GM12892 (cell line): ENCODE data around the gene PHOSPHO2.

Source experiments
- POLR2A ChIP-seq: IDR thresholded peaks from 2 replicates; pipeline ENCODE4 v1.6.1; 2011; ENCODE audit warnings: low read depth, low read length, control low read depth
- POLR2AphosphoS5 ChIP-seq: IDR thresholded peaks from 2 replicates; pipeline ENCODE4 v1.6.1; 2011; ENCODE audit warnings: low read depth, low read length, control low read depth
- TAF1 ChIP-seq: IDR thresholded peaks from 2 replicates; pipeline ENCODE4 v1.6.1; 2011; ENCODE audit warnings: low read depth, mild to moderate bottlenecking, control low read depth, low read length, borderline replicate concordance

GRCh38 chr2:169683425-169684134 lies 10.7 kb upstream of the PHOSPHO2 start:
- no peak for TF ChIP-seq POLR2AphosphoS5
- TF ChIP-seq TAF1: no peak
- no peak for TF ChIP-seq POLR2A
